B cell (primary cell): ENCODE data around the gene XPO5. TPM values are rescaled to one million over a fixed set of nuclear protein-coding genes. Genes with fewer than 3 reads are reported as not detected.

Experiments
- ATAC-seq: fragments of 200-7000 bp; cut with Tn5 transposase; one replicate; pipeline ENCODE4 v1.10.0; 2021; ENCODE audit warnings: low read depth, mild to moderate bottlenecking, moderate number of reproducible peaks, moderate library complexity
- CTCF ChIA-PET: fragments of 350-600 bp; sonication (Branson Sonifier 250); formaldehyde crosslinking; loops from one replicate; lab custom pipeline; 2021; ENCODE audit warnings: antibody characterized with exemption, inconsistent platforms; lab: Charles Lee
- POLR2A ChIA-PET: fragments of 350-600 bp; sonication (Branson Sonifier 250); formaldehyde crosslinking; loops from one replicate; lab custom pipeline; 2021; ENCODE audit warnings: antibody characterized with exemption; lab: Charles Lee
- DNase-seq: peaks from one replicate; pipeline ENCODE4 v3.0.0; 2013
- H2AFZ ChIP-seq: 2 replicates; pipeline ENCODE4 v1.6.1; 2012; ENCODE audit warnings: mild to moderate bottlenecking, low read depth, low read length; ENCODE audit not compliant: insufficient read depth, poor library complexity, severe bottlenecking
- H3K27ac ChIP-seq, 2 donors: 1 replicate in 1 of 2; 2 replicates in 1 of 2; pipeline ENCODE4 v1.5.1; 2012 to 2013; ENCODE audit warnings: low read length in 2 of 2, mild to moderate bottlenecking in 2 of 2, moderate library complexity in 1 of 2
- H3K27me3 ChIP-seq, 4 experiments: fragments of 200-600 bp in 1 of 4; sonication (generic) in 1 of 4; replicated peaks in 1 of 4; 1 replicate in 2 of 4; 2 replicates in 2 of 4; pipeline versions ENCODE4 v1.6.1 to v1.7.0; 2013 to 2016; ENCODE audit warnings: low read length in 3 of 4, mild to moderate bottlenecking in 2 of 4, mixed read lengths in 1 of 4, moderate library complexity in 1 of 4; ENCODE audit not compliant: insufficient read depth in 4 of 4, control insufficient read depth in 3 of 4; ENCODE audit errors: control extremely low read depth in 1 of 4
- H3K36me3 ChIP-seq, 2 experiments: replicated peaks in 1 of 2; 1 replicate in 1 of 2; 2 replicates in 1 of 2; pipeline versions ENCODE4 v1.6.1 to v1.7.1; 2013; ENCODE audit warnings: low read length in 1 of 2; ENCODE audit not compliant: insufficient read depth in 2 of 2, control insufficient read depth in 1 of 2; ENCODE audit errors: control extremely low read depth in 1 of 2, extremely low read depth in 1 of 2
- H3K4me1 ChIP-seq, 2 donors: fragments of 200-600 bp in 1 of 2; sonication (generic) in 1 of 2; 1 replicate in 1 of 2; 2 replicates in 1 of 2; pipeline versions ENCODE4 v1.5.1 to v1.6.1; 2013 to 2017; ENCODE audit warnings: low read length in 2 of 2; ENCODE audit not compliant: control insufficient read depth in 2 of 2, insufficient read depth in 2 of 2
- H3K4me2 ChIP-seq: replicated peaks from 2 replicates; pipeline ENCODE3; 2012; ENCODE audit warnings: mild to moderate bottlenecking, low read depth, low read length; ENCODE audit not compliant: poor library complexity, severe bottlenecking
- H3K4me3 ChIP-seq, 5 experiments: fragments of 200-600 bp in 1 of 5; sonication (generic) in 1 of 5; 1 replicate in 3 of 5; 2 replicates in 2 of 5; pipeline versions ENCODE4 v1.5.1 to v1.7.0; 2011 to 2016; ENCODE audit warnings: low read length in 4 of 5, mild to moderate bottlenecking in 4 of 5, low read depth in 2 of 5, control low read depth in 1 of 5, moderate library complexity in 1 of 5; ENCODE audit not compliant: insufficient read depth in 1 of 5; ENCODE audit errors: control extremely low read depth in 1 of 5, extremely low read depth in 1 of 5
- H3K79me2 ChIP-seq: fragments of 200-600 bp; sonication (generic); one replicate; pipeline ENCODE4 v1.6.0; 2016; ENCODE audit warnings: low read length; ENCODE audit not compliant: control insufficient read depth, insufficient read depth
- H3K9ac ChIP-seq: fragments of 200-600 bp; sonication (generic); 2 replicates; pipeline ENCODE4 v1.6.1; 2017; ENCODE audit warnings: mild to moderate bottlenecking, low read length, moderate library complexity
- H3K9me3 ChIP-seq, 3 donors: one replicate each; pipeline versions ENCODE4 v1.6.1 to v1.7.1; 2013; ENCODE audit warnings: low read length in 2 of 3; ENCODE audit not compliant: control insufficient read depth in 2 of 3, insufficient read depth in 1 of 3; ENCODE audit errors: control extremely low read depth in 1 of 3
- H4K20me1 ChIP-seq: 2 replicates; pipeline ENCODE4 v1.6.0; 2012; ENCODE audit warnings: mild to moderate bottlenecking, low read length; ENCODE audit not compliant: insufficient read depth, control insufficient read depth, poor library complexity, severe bottlenecking
- H3K27ac Mint-ChIP-seq: one replicate; pipeline ENCODE4 v1.8.0; 2021; ENCODE audit warnings: mixed read lengths
- H3K27me3 Mint-ChIP-seq: one replicate; pipeline ENCODE4 v1.8.0; 2021; ENCODE audit warnings: mixed read lengths
- H3K4me1 Mint-ChIP-seq: one replicate; pipeline ENCODE4 v1.8.0; 2021; ENCODE audit warnings: mixed read lengths
- H3K4me3 Mint-ChIP-seq: one replicate; pipeline ENCODE4 v1.8.0; 2021; ENCODE audit warnings: mixed read lengths
- H3K9me3 Mint-ChIP-seq: one replicate; pipeline ENCODE4 v1.8.0; 2022; ENCODE audit warnings: mixed read lengths; ENCODE audit not compliant: insufficient read depth
- EZH2 ChIP-seq: IDR thresholded peaks from 2 replicates; pipeline ENCODE4 v1.6.1; 2012; ENCODE audit warnings: borderline replicate concordance, low read depth, mild to moderate bottlenecking, moderate library complexity, low read length; ENCODE audit not compliant: insufficient read depth, poor library complexity, severe bottlenecking
- WGBS: methylation state at CpG from one replicate; pipeline ENCODE4 v1.1.5; 2013; ENCODE audit warnings: missing lambda C conversion rate; ENCODE audit not compliant: insufficient coverage; 5-methylcytosine and 5-hydroxymethylcytosine counted together
- intact Hi-C: fragments of 100-400 bp; cut with micrococcal nuclease; formaldehyde crosslinking; loops from one replicate; pipeline ENCODE4 v1.10.0; 2022
- polyA plus RNA-seq: library from polyadenylated mRNA; depleted of rRNA; stranded (reverse); fragments of >200 nt; gene quantifications from 2 replicates; pipeline ENCODE4 v1.2.3, GENCODE V29; 2012
- total RNA-seq, 2 donors: library from RNA; stranded (reverse); fragments of 120-200 nt in 1 of 2; gene quantifications; 1 replicate in 1 of 2; 2 replicates in 1 of 2; pipeline versions ENCODE4 v1.2.3 to v1.2.4, GENCODE V29; 2013 to 2022
- TF ChIP-seq, protein P1 (sequence below): fragments of 200-600 bp; IDR thresholded peaks from one replicate; pipeline ENCODE4 v1.8.0; 2022; ENCODE audit warnings: antibody characterized with exemption, mild to moderate bottlenecking

XPO5 gene
- total and polyA plus RNA-seq, 2 donors (not counting 1 experiment from before 2014, with no cell fraction given): 14.4 to 45.7 TPM

DNA sequence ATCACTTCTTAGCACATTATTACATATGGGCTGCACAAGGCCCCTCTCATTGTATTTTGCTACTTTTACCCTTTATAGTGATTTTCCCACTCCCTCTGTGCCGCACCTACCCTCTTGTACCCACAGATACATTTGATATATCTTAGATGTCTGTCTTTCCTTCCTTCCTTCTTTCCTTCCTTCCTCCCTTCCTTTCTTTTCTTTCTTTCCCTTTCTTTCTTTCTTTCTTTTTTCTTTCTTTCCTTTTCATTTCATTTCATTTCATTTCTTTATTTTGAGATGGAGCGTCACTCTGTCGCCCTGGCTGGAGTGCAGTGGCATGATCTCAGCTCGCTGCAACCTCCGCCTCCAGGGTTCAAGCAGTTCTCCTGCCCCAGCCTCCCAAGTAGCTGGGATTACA lies 12.4 kb upstream of the XPO5 start:
- no peak overlapping the region for H3K27ac Mint-ChIP-seq
- Histone ChIP-seq H3K4me2 (no peak overlapping the region), H3K9me3 (no peaks in the 10 kb centered on the region), H3K4me1 (no peaks in the 10 kb centered on the region), H3K79me2 (peaks cover 63% of the 10 kb centered on the region), H4K20me1 (peaks cover 4% of the 10 kb centered on the region), H3K27me3 (no peaks in the 10 kb centered on the region), H3K4me3 (no peak overlapping the region), H3K36me3 (peaks cover 24 to 74% of the 10 kb centered on the region in 2 experiments), H3K27ac (no peak overlapping the region), H2AFZ (no peak overlapping the region), H3K9ac (no peak overlapping the region)
- H3K4me3 Mint-ChIP-seq: no peak overlapping the region
- TF ChIP-seq, protein P1, sequence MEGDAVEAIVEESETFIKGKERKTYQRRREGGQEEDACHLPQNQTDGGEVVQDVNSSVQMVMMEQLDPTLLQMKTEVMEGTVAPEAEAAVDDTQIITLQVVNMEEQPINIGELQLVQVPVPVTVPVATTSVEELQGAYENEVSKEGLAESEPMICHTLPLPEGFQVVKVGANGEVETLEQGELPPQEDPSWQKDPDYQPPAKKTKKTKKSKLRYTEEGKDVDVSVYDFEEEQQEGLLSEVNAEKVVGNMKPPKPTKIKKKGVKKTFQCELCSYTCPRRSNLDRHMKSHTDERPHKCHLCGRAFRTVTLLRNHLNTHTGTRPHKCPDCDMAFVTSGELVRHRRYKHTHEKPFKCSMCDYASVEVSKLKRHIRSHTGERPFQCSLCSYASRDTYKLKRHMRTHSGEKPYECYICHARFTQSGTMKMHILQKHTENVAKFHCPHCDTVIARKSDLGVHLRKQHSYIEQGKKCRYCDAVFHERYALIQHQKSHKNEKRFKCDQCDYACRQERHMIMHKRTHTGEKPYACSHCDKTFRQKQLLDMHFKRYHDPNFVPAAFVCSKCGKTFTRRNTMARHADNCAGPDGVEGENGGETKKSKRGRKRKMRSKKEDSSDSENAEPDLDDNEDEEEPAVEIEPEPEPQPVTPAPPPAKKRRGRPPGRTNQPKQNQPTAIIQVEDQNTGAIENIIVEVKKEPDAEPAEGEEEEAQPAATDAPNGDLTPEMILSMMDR: no peak
- no peak for TF ChIP-seq EZH2
- intact Hi-C loops: no loop called here
- DNase-seq (no peak), ATAC-seq (no peak)
- no peaks in the 10 kb centered on the region for H3K27me3 Mint-ChIP-seq
- no peaks in the 10 kb centered on the region for H3K9me3 Mint-ChIP-seq
- 100% methylated on average over 5 of the region's 5 CpGs for WGBS
- ChIA-PET POLR2A (no interaction called here), CTCF (interaction anchor here (2.0 kb wide), 1 partner anchor 20 kb away, joined by 4 read pairs; no protein-coding TSS in a partner anchor)
- peaks cover 1% of the 10 kb centered on the region for H3K4me1 Mint-ChIP-seq

DNA sequence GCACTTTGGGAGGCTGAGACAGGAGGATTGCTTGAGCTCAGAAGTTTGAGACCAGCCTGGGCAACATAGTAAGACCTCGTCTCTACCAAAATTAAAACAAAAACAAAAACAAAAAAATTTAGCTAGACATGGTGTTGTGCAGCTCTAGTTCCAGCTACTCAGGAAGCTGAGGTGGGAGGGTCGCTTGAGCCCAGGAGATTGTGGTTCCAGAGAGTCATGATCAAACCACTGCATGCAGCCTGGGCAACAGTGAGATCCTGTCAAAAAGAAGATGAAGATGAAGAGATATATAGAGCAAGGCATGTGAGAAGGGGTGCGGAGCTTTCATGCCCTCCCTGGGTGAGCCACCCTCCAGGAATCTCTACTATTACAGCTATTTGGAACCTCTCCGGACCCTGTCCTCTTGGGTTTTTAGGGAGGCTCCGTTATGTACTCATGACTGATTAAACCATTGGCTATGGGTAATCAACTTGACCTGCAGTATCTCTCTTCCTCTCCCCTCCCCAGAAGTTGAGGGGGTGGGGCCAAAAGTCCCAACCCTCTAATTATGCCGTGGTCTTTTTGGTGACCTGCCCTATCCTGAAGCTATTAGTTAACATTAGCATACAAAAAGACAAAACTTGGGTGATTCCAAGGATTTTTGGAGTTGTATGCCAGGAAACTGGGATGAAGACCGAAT lies 9.2 kb upstream of the XPO5 start:
- H3K79me2 ChIP-seq: peaks cover 44% of the 10 kb centered on the region
- H4K20me1 ChIP-seq: peaks cover 7% of the 10 kb centered on the region
- Mint-ChIP-seq H3K9me3 (no peaks in the 10 kb centered on the region), H3K27ac (no peak overlapping the region), H3K4me3 (no peak overlapping the region), H3K4me1 (peaks cover 1% of the 10 kb centered on the region), H3K27me3 (no peaks in the 10 kb centered on the region)
- H2AFZ ChIP-seq: no peak overlapping the region
- H3K4me3 ChIP-seq: no peak overlapping the region
- no peak overlapping the region for H3K9ac ChIP-seq
- DNase-seq: no peak
- no peak overlapping the region for H3K4me2 ChIP-seq
- no peak for ATAC-seq
- intact Hi-C loops: no loop called here
- ChIA-PET POLR2A (no interaction called here), CTCF (no interaction called here)
- no peaks in the 10 kb centered on the region for H3K27me3 ChIP-seq
- no peaks in the 10 kb centered on the region for H3K4me1 ChIP-seq
- WGBS: 86% methylated on average over 1 of the region's 7 CpGs
- peaks cover 24 to 71% of the 10 kb centered on the region in 2 experiments for H3K36me3 ChIP-seq
- H3K9me3 ChIP-seq: no peaks in the 10 kb centered on the region
- TF ChIP-seq, protein P1: no peak
- no peak for TF ChIP-seq EZH2
- H3K27ac ChIP-seq: no peak overlapping the region
